Endothelial cell of umbilical vein (primary cell): Measurements from ENCODE around the gene SLC39A11.

Experiments
- CTCF ChIP-seq, 2 donors: IDR thresholded peaks; 1 replicate in 1 of 2; 2 replicates in 1 of 2; pipeline ENCODE4 v1.5.1; 2011; ENCODE audit warnings: low read length in 2 of 2, mild to moderate bottlenecking in 2 of 2, moderate library complexity in 2 of 2, control low read depth in 1 of 2, inconsistent platforms in 1 of 2, low read depth in 1 of 2; ENCODE audit not compliant: insufficient read depth in 1 of 2; ENCODE audit errors: extremely low read depth in 1 of 2
- EZH2 ChIP-seq: IDR thresholded peaks from 2 replicates; pipeline ENCODE4 v1.6.1; 2012; ENCODE audit warnings: borderline replicate concordance, low read depth, mild to moderate bottlenecking, moderate library complexity, low read length, inconsistent platforms; ENCODE audit not compliant: severe bottlenecking
- FOS ChIP-seq: IDR thresholded peaks from 2 replicates; pipeline ENCODE4 v1.6.1; 2011; ENCODE audit warnings: mild to moderate bottlenecking, low read length, moderate library complexity, borderline replicate concordance; ENCODE audit not compliant: insufficient read depth
- GATA2 ChIP-seq: IDR thresholded peaks from 2 replicates; pipeline ENCODE4 v1.7.0; 2011; ENCODE audit warnings: low read depth, mild to moderate bottlenecking, moderate library complexity, mixed read lengths, low read length; ENCODE audit not compliant: insufficient read length, insufficient read depth
- JUN ChIP-seq: IDR thresholded peaks from 2 replicates; pipeline ENCODE4 v1.6.1; 2011; ENCODE audit warnings: borderline replicate concordance, low read depth; ENCODE audit not compliant: insufficient read length, insufficient read depth
- MAX ChIP-seq: IDR thresholded peaks from 2 replicates; pipeline ENCODE4 v1.6.1; 2011; ENCODE audit not compliant: insufficient read depth, insufficient read length
- MYC ChIP-seq: IDR thresholded peaks from one replicate; pipeline ENCODE4 v1.6.1; 2011; ENCODE audit warnings: mild to moderate bottlenecking, low read depth, low read length
- POLR2A ChIP-seq: IDR thresholded peaks from 2 replicates; pipeline ENCODE4 v1.6.1; 2012; ENCODE audit warnings: low read depth, mild to moderate bottlenecking, control low read depth, low read length
- POLR2AphosphoS5 ChIP-seq: IDR thresholded peaks from 2 replicates; pipeline ENCODE4 v1.6.1; 2012; ENCODE audit warnings: low read depth, mild to moderate bottlenecking, control low read depth, low read length, moderate library complexity; ENCODE audit not compliant: insufficient read depth

GRCh38 chr17:73010414-73010813 lies 82.1 kb downstream of the SLC39A11 start:
- TF ChIP-seq POLR2A (no peak), CTCF (IDR thresholded peaks at IDR 0.05; ENCODE audit: extremely low read depth in 1 of 2, insufficient read depth in 1 of 2, low read depth in 1 of 2, low read length in 2 of 2) (no peak), MYC (no peak), FOS (no peak), EZH2 (no peak), POLR2AphosphoS5 (no peak), GATA2 (no peak), MAX (no peak), JUN (no peak)
